SK-N-SH (cell line): ENCODE measurements around the gene ARF1. TPM values are rescaled to one million over a fixed set of nuclear protein-coding genes. Genes with fewer than 3 reads are reported as not detected.

ENCODE experiments used
- CTCF ChIA-PET: fragments of 300-600, 350-600 bp; formaldehyde crosslinking; extraction: SDS; loops from one replicate; lab custom pipeline; 2021; lab: Yijun Ruan, JAX
- POLR2A ChIA-PET: fragments of 350-600 bp; sonication (Branson Sonifier 250); formaldehyde crosslinking; extraction: SDS; loops from one replicate; lab custom pipeline; 2020; ENCODE audit warnings: antibody characterized with exemption, inconsistent platforms; lab: Yijun Ruan, JAX
- DNase-seq: peaks from one replicate; pipeline ENCODE4 v3.0.0; 2012
- H2AFZ ChIP-seq: fragments of 200-600 bp; sonication (generic); 2 replicates; pipeline ENCODE4 v1.8.1; 2016; ENCODE audit warnings: antibody characterized with exemption, mild to moderate bottlenecking, low read depth
- H3F3A ChIP-seq: fragments of 200-600 bp; sonication (generic); replicated peaks from 2 replicates; pipeline ENCODE3; 2016; ENCODE audit warnings: antibody characterized with exemption, mild to moderate bottlenecking; ENCODE audit not compliant: insufficient read depth
- H3K27ac ChIP-seq, 2 experiments: fragments of 200-500 bp in 1 of 2; fragments of 200-600 bp in 1 of 2; sonication (Bioruptor generic) in 1 of 2; sonication (generic), shearing (Covaris generic) in 1 of 2; 2 replicates each; pipeline versions ENCODE4 v1.5.1 to v1.6.1; 2014 to 2016; ENCODE audit warnings: low read depth in 2 of 2, inconsistent platforms in 1 of 2, low read length in 1 of 2, mild to moderate bottlenecking in 1 of 2, mixed read lengths in 1 of 2
- H3K27me3 ChIP-seq: fragments of 200-600 bp; sonication (generic), shearing (Covaris generic); 2 replicates; pipeline ENCODE4 v1.6.1; 2016; ENCODE audit warnings: mixed run types; ENCODE audit not compliant: insufficient read depth
- H3K36me3 ChIP-seq, 2 experiments: fragments of 200-500 bp in 1 of 2; fragments of 200-600 bp in 1 of 2; sonication (Bioruptor generic) in 1 of 2; sonication (generic) in 1 of 2; replicated peaks in 1 of 2; 2 replicates each; pipeline versions ENCODE3 to v1.5.1; 2014 to 2016; ENCODE audit warnings: low read length in 1 of 2, mild to moderate bottlenecking in 1 of 2; ENCODE audit not compliant: insufficient read depth in 2 of 2, control insufficient read depth in 1 of 2
- H3K4me1 ChIP-seq, 2 experiments: fragments of 200-500 bp in 1 of 2; fragments of 200-600 bp in 1 of 2; sonication (Bioruptor generic) in 1 of 2; sonication (generic), shearing (Covaris generic) in 1 of 2; 2 replicates each; pipeline versions ENCODE4 v1.5.1 to v1.6.1; 2014 to 2016; ENCODE audit warnings: low read depth in 1 of 2, low read length in 1 of 2, mixed run types in 1 of 2; ENCODE audit not compliant: insufficient read depth in 2 of 2, control insufficient read depth in 1 of 2
- H3K4me2 ChIP-seq: fragments of 200-600 bp; sonication (generic), shearing (Covaris generic); 2 replicates; pipeline ENCODE4 v1.6.1; 2017; ENCODE audit warnings: mixed run types
- H3K4me3 ChIP-seq, 2 experiments: fragments of 200-500 bp in 1 of 2; fragments of 200-600 bp in 1 of 2; sonication (Bioruptor generic) in 1 of 2; sonication (generic), shearing (Covaris generic) in 1 of 2; 2 replicates each; pipeline versions ENCODE4 v1.5.1 to v1.8.1; 2014 to 2016; ENCODE audit warnings: low read depth in 2 of 2, inconsistent platforms in 1 of 2, low read length in 1 of 2, mild to moderate bottlenecking in 1 of 2, mixed read lengths in 1 of 2, moderate library complexity in 1 of 2
- H3K79me2 ChIP-seq: fragments of 200-600 bp; sonication (generic); 2 replicates; pipeline ENCODE4 v1.8.1; 2017; ENCODE audit warnings: mild to moderate bottlenecking; ENCODE audit not compliant: insufficient read depth
- H3K9ac ChIP-seq: fragments of 200-600 bp; sonication (generic); 2 replicates; pipeline ENCODE4 v1.6.1; 2017; ENCODE audit warnings: mixed run types
- H3K9me2 ChIP-seq: fragments of 200-600 bp; sonication (generic); 2 replicates; pipeline ENCODE4 v1.6.1; 2017; ENCODE audit warnings: mixed run types
- H3K9me3 ChIP-seq: fragments of 200-600 bp; sonication (generic); 2 replicates; pipeline ENCODE4 v1.6.1; 2017; ENCODE audit warnings: mixed run types, mild to moderate bottlenecking, moderate library complexity
- H4K20me1 ChIP-seq: fragments of 200-600 bp; sonication (generic); 2 replicates; pipeline ENCODE4 v1.6.1; 2017; ENCODE audit warnings: mild to moderate bottlenecking, mixed run types; ENCODE audit not compliant: insufficient read depth
- CHD2 ChIP-seq: fragments of 150-350 bp; IDR thresholded peaks from 2 replicates; pipeline ENCODE4 v1.6.1; 2018; ENCODE audit warnings: low read length; ENCODE audit not compliant: partially characterized antibody
- CTCF ChIP-seq: fragments of 200-600 bp; sonication (generic); IDR thresholded peaks from 2 replicates; pipeline ENCODE4 v1.6.1; 2017; ENCODE audit warnings: antibody characterized with exemption, mild to moderate bottlenecking, moderate library complexity
- ELF1 ChIP-seq: IDR thresholded peaks from 2 replicates; pipeline ENCODE4 v1.4.0; 2012
- EZH2phosphoT487 ChIP-seq: fragments of 200-600 bp; sonication (generic); IDR thresholded peaks from 2 replicates; pipeline ENCODE4 v1.6.1; 2017; ENCODE audit warnings: low read depth, mixed run types, mild to moderate bottlenecking, antibody characterized with exemption, moderate library complexity, borderline replicate concordance
- JUND ChIP-seq: IDR thresholded peaks from 2 replicates; pipeline ENCODE4 v1.4.0; 2012
- MAX ChIP-seq: IDR thresholded peaks from 2 replicates; pipeline ENCODE4 v1.4.0; 2012; ENCODE audit warnings: low read depth
- MEF2A ChIP-seq: IDR thresholded peaks from 2 replicates; pipeline ENCODE4 v1.4.0; 2012; ENCODE audit warnings: low read depth, borderline replicate concordance
- NRF1 ChIP-seq: IDR thresholded peaks from 2 replicates; pipeline ENCODE4 v1.6.1; 2012; ENCODE audit warnings: low read depth, mild to moderate bottlenecking, low read length
- PBX3 ChIP-seq: IDR thresholded peaks from 2 replicates; pipeline ENCODE4; 2012
- POLR2AphosphoS5 ChIP-seq: IDR thresholded peaks from 2 replicates; pipeline ENCODE4 v1.6.1; 2012; ENCODE audit warnings: low read depth, low read length
- RAD21 ChIP-seq: IDR thresholded peaks from 2 replicates; pipeline ENCODE4 v1.6.1; 2012; ENCODE audit warnings: mild to moderate bottlenecking, low read length
- RFX5 ChIP-seq: IDR thresholded peaks from 2 replicates; pipeline ENCODE4 v1.6.1; 2012; ENCODE audit warnings: mild to moderate bottlenecking, improper control_type of control experiment, low read length
- TAF1 ChIP-seq: IDR thresholded peaks from 2 replicates; pipeline ENCODE4 v1.6.1; 2012; ENCODE audit warnings: low read depth, mild to moderate bottlenecking, low read length, moderate library complexity, borderline replicate concordance
- TCF12 ChIP-seq: IDR thresholded peaks from 2 replicates; pipeline ENCODE4 v1.4.0; 2012
- USF1 ChIP-seq: IDR thresholded peaks from 2 replicates; pipeline ENCODE4 v1.4.0; 2012; ENCODE audit warnings: low read depth, borderline replicate concordance
- YY1 ChIP-seq: IDR thresholded peaks from 2 replicates; pipeline ENCODE4 v1.4.0; 2012; ENCODE audit warnings: low read depth, mild to moderate bottlenecking
- WGBS: methylation state at CpG from one replicate; pipeline ENCODE4 v1.1.6; 2017; ENCODE audit warnings: low lambda C conversion rate; 5-methylcytosine and 5-hydroxymethylcytosine counted together
- polyA plus RNA-seq, 3 experiments: library from polyadenylated mRNA; depleted of rRNA; stranded (reverse); fragments of >200 nt; gene quantifications; 2 replicates each; pipeline ENCODE4 v1.2.3, GENCODE V29; 2012

ARF1 gene
- polyA plus RNA-seq, 1 of the 3 experiments (the other 2 are of a cell fraction), result 713 TPM

- 27% methylated on average over 3 of the region's 3 CpGs for WGBS
- DNase-seq, result no peak
Measured at GRCh38 chr1:228039986-228040385, 42.5 kb upstream of the ARF1 start.

More at GRCh38 chr1:228039986-228040385, 42.5 kb upstream of the ARF1 start:
- no peaks in the 10 kb centered on the region for H3K36me3 ChIP-seq
- ChIA-PET CTCF (interaction anchor here (0.6 to 1.6 kb wide), 2 partner anchors 13 to 41 kb away, joined by 3 to 5 read pairs; no protein-coding TSS in a partner anchor), POLR2A (no interaction called here)
- no peak overlapping the region for H3K4me3 ChIP-seq
- H3K9me3 ChIP-seq, result no peaks in the 10 kb centered on the region
- no peak overlapping the region for H2AFZ ChIP-seq
- peaks cover 9% of the 10 kb centered on the region; the same call in 1 of the 2 replicates for H3K27me3 ChIP-seq
- H3K27ac ChIP-seq, result no peak overlapping the region
- TF ChIP-seq RFX5, result no peak
- TF ChIP-seq NRF1, result no peak
- no peak for TF ChIP-seq USF1
- no peak for TF ChIP-seq TCF12
- TF ChIP-seq RAD21, result no peak
- TF ChIP-seq MAX, result no peak
- no peak for TF ChIP-seq YY1
- TF ChIP-seq CHD2, result no peak
- no peak for TF ChIP-seq MEF2A
- TF ChIP-seq ELF1, result no peak
- no peak for TF ChIP-seq JUND
- no peak for TF ChIP-seq CTCF
- TF ChIP-seq PBX3, result no peak
- no peak for TF ChIP-seq EZH2phosphoT487
- TF ChIP-seq TAF1, result no peak
- no peak for TF ChIP-seq POLR2AphosphoS5
- no peak overlapping the region for H3K4me2 ChIP-seq
- no peaks in the 10 kb centered on the region for H3K9me2 ChIP-seq
- no peaks in the 10 kb centered on the region for H3K79me2 ChIP-seq
- no peak overlapping the region for H3K9ac ChIP-seq
- H3K4me1 ChIP-seq, result no peaks in the 10 kb centered on the region
- H3F3A ChIP-seq, result no peaks in the 10 kb centered on the region
- no peaks in the 10 kb centered on the region for H4K20me1 ChIP-seq
